Small intestine (tissue), 16 donors: ENCODE measurements around the gene STXBP5L. TPM values are rescaled to one million over a fixed set of nuclear protein-coding genes. Genes with fewer than 3 reads are reported as not detected.

Experiments
- DNase-seq, 2 donors: peaks; one replicate each; pipeline versions ENCODE4 v3.0.0 to v3.0.0-alpha.2; 2013
- FAIRE-seq: peaks from 2 replicates; lab custom pipeline; 2012; peaks lifted over from hg19 to GRCh38; lab: Jason Lieb, UNC
- H3K27ac ChIP-seq, 3 donors: one replicate each; pipeline ENCODE4 v1.5.1; 2013; ENCODE audit warnings: low read length in 2 of 3, mild to moderate bottlenecking in 2 of 3, control low read depth in 1 of 3, inconsistent platforms in 1 of 3, low read depth in 1 of 3, moderate library complexity in 1 of 3
- H3K27me3 ChIP-seq, 3 donors: one replicate each; pipeline ENCODE4 v1.6.1; 2013; ENCODE audit warnings: low read length in 3 of 3, inconsistent platforms in 1 of 3; ENCODE audit not compliant: control insufficient read depth in 3 of 3, insufficient read depth in 3 of 3
- H3K36me3 ChIP-seq, 3 donors: one replicate each; pipeline ENCODE4 v1.6.1; 2013; ENCODE audit warnings: low read length in 3 of 3, inconsistent platforms in 1 of 3, low read depth in 1 of 3, mild to moderate bottlenecking in 1 of 3, moderate library complexity in 1 of 3; ENCODE audit not compliant: control insufficient read depth in 3 of 3, insufficient read depth in 2 of 3
- H3K4me1 ChIP-seq, 3 donors: one replicate each; pipeline ENCODE4 v1.6.1; 2013; ENCODE audit warnings: low read length in 2 of 3, inconsistent platforms in 1 of 3, low read depth in 1 of 3, mild to moderate bottlenecking in 1 of 3, moderate library complexity in 1 of 3; ENCODE audit not compliant: control insufficient read depth in 3 of 3, insufficient read depth in 2 of 3
- H3K4me3 ChIP-seq, 3 donors: one replicate each; pipeline ENCODE4 v1.5.1; 2013; ENCODE audit warnings: low read length in 3 of 3, control low read depth in 1 of 3, inconsistent platforms in 1 of 3, low read depth in 1 of 3, mild to moderate bottlenecking in 1 of 3, moderate library complexity in 1 of 3
- H3K9me3 ChIP-seq, 2 donors: one replicate each; pipeline ENCODE4 v1.6.1; 2013; ENCODE audit warnings: low read depth in 1 of 2, low read length in 1 of 2; ENCODE audit not compliant: control insufficient read depth in 2 of 2, insufficient read depth in 1 of 2
- WGBS, 3 donors: extraction: QIAGEN DNeasy Blood & Tissue Kit; methylation state at CpG; one replicate each; pipeline ENCODE4 v1.1.7; 2013; 5-methylcytosine and 5-hydroxymethylcytosine counted together
- long read RNA-seq, 10 donors: transcript quantifications; one replicate each; lab custom pipeline, GENCODE V29; 2026
- polyA plus RNA-seq, 4 donors: library from polyadenylated mRNA; stranded (reverse) in 3 of 4; unstranded in 1 of 4; fragments of 200-250 nt in 3 of 4; fragments of 120-200 nt in 1 of 4; gene quantifications; one replicate each; pipeline versions ENCODE4 v1.2.1 to v1.2.3, GENCODE V29; 2013
- donor health status: healthy with polysubstance abuse.
- donor health status: control.
- donor health status: control.
- donor health status: Bipolar disorder and iron deficiency.
- donor health status: healthy.

STXBP5L gene
- polyA plus RNA-seq, result under 1 TPM in 2 of 4 donors, not detected in 2; 0.18 to 0.74 TPM
- long read RNA-seq, donor 1, result 0 reads
- long read RNA-seq, donor 2, result 0 reads
- long read RNA-seq, donor 3, result 0 reads
- long read RNA-seq, donor 4, result 0 reads
- long read RNA-seq, donor 5, result 0 reads
- long read RNA-seq, donor 6, result 0 reads
- long read RNA-seq, donor 7, result 0 reads
- long read RNA-seq, donor 8, result 0 reads
- long read RNA-seq, donor 9, result 0 reads
- long read RNA-seq, donor 10, result 0 reads

DNA sequence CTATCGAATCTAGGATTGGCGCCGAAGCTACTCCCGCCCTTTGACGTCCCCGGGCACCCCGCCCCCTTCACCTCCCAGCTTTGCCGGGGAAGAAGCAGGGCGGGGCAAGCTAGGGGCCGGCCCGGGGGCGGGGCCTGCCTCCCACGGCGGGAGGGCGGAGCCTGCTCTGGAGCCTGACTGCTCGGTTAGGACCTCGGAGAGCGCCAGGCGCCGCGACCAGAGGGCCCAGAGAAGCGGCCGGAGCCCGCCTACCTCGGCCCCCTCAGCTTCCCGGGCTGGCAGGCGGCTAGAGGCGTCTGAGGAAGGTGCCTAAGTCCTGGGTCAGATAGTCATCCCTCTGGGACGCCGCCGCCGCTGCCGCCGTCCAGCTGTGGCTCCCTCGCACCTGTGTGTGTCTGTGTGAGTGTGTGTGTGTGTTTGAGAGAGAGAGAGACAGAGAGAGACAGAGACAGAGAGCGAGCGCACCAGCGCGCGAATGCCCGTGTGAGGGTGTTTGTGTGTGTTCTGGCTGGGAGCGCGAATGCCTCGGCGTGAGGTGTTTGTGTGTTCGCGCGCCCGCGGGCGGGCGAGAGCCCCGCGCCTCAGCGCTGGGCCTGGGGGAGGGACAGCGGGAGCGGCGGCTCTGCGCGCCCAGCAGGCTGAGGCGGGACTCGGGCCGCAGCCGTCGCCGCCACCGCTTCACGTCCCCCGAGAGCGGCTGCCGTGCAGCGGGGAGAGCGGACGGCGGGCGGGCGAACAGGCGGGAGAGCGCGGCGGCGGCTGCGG, at the start of gene STXBP5L:
TSS of gene STXBP5L (plus strand) at position 176 of the 765 bp plus-strand sequence. CDS start 1,374 bp downstream, outside the sequence.
- FAIRE-seq (no peak), DNase-seq (peak; percentile 81 to 92)
- Histone ChIP-seq H3K27me3 (peaks cover 0 to 25% (median 9%) of the 10 kb centered on the region in 3 donors), H3K4me1 (no peaks in the 10 kb centered on the region), H3K4me3 (peak within 1 kb of the TSS; percentile 36 to 51 (median 46)), H3K36me3 (no peaks in the 10 kb centered on the region), H3K27ac (peak within 1 kb of the TSS in 1 of 3 donors; percentile 18), H3K9me3 (no peaks in the 10 kb centered on the region)
- WGBS, 3 donors, result 0 to 1% (median 1%) methylated on average over 62 to 83 of the region's 83 CpGs

DNA sequence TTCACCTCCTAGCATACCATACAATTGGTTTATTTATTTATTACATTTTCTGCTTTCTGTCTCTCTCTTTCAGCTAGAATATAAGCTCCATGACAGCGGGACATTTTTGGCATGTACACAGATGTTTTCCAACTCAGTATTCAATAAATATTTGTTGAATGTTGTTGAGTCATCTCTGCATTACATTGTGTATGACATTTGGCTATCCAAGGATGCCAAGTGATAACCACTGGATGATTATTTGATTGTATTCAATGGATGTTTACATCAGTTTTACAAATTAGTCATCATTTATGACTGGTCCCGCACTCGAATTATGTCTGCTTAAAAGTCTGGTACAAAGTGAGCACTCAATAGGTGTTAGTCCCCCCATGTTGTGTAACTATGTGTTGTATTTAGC, 49.5 kb upstream of the STXBP5L start:
- Histone ChIP-seq H3K4me1 (no peaks in the 10 kb centered on the region), H3K27me3 (no peaks in the 10 kb centered on the region), H3K9me3 (no peaks in the 10 kb centered on the region), H3K4me3 (no peak overlapping the region), H3K27ac (no peak overlapping the region), H3K36me3 (no peaks in the 10 kb centered on the region)
- no peak for DNase-seq
- WGBS, 3 donors, result 59 to 77% (median 60%) methylated on average over 3 of the region's 3 CpGs
- no peak for FAIRE-seq

DNA sequence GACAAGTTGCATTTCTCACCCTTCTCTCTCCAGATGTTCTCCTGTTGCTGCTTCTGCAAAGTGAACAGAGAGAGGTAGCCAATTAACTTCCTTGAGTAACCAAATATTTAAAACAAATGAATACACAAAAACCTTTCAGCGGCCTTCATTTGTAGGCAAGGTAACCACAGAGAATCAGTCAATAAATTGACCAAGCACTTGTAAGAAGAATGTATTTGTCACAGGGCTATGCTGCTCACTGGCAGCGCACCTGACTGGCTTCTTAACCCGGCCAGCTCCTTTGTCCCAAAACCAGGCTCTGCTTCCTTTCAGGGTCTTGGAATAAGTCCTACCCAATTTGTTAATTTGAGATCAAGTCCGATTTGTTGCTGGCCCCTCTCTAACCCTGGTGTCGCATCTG, 43.5 kb upstream of the STXBP5L start:
- no peak overlapping the region for H3K27ac ChIP-seq
- no peak for FAIRE-seq
- H3K27me3 ChIP-seq, result no peaks in the 10 kb centered on the region
- 35 to 66% (median 58%) methylated on average over 5 of the region's 5 CpGs for WGBS, 3 donors
- no peaks in the 10 kb centered on the region for H3K36me3 ChIP-seq
- no peak for DNase-seq
- H3K4me1 ChIP-seq, result no peaks in the 10 kb centered on the region
- no peaks in the 10 kb centered on the region for H3K9me3 ChIP-seq
- no peak overlapping the region for H3K4me3 ChIP-seq

DNA sequence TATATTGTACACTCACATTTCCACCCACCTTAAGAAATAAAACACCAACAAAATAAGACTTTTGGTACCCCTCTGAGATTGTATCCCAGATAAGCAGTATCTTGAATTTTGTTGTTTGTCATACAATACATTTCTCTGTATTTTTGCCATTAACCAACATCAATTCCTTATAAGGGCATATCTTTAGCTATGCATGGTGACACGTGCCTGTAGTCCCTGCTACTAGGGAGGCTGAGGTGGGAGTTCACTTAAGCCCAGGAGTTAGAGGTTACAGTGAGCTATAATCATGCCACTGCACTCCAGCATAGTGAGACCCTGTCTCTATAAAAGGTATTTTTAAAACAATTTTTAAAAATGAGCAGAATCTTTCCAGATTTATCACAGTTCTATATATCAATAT, 32.5 kb upstream of the STXBP5L start:
- Histone ChIP-seq H3K4me3 (no peak overlapping the region), H3K36me3 (no peaks in the 10 kb centered on the region), H3K9me3 (no peaks in the 10 kb centered on the region), H3K27me3 (no peaks in the 10 kb centered on the region), H3K4me1 (no peaks in the 10 kb centered on the region), H3K27ac (no peak overlapping the region)
- DNase-seq (no peak), FAIRE-seq (no peak)
- WGBS, 3 donors, result 50 to 70% (median 56%) methylated on average over 1 of the region's 1 CpG

DNA sequence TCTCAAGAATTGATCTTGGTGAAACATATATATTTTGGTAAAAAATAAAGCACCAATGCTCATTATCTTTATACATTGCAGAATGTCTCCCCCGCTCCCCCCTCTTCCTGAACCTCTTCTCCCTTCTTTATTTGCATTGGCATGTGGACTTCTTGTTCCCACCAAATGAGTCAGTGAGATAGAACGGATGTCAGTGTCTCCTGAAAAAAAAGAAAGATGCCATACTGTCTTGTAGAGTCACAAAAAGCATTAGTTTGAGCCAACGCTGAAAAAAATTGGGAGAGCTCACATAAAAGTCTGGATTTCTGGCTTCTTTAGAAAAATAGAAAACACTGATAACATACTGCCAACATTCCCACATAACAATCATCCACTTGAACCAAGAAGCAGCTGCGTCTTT, 32.0 kb upstream of the STXBP5L start:
- WGBS, 3 donors, result 59 to 62% (median 61%) methylated on average over 4 of the region's 4 CpGs
- FAIRE-seq (no peak), DNase-seq (no peak)
- no peak overlapping the region for H3K4me3 ChIP-seq
- H3K9me3 ChIP-seq, result no peaks in the 10 kb centered on the region
- no peak overlapping the region for H3K27ac ChIP-seq
- no peaks in the 10 kb centered on the region for H3K36me3 ChIP-seq
- H3K4me1 ChIP-seq, result no peaks in the 10 kb centered on the region
- no peaks in the 10 kb centered on the region for H3K27me3 ChIP-seq

DNA sequence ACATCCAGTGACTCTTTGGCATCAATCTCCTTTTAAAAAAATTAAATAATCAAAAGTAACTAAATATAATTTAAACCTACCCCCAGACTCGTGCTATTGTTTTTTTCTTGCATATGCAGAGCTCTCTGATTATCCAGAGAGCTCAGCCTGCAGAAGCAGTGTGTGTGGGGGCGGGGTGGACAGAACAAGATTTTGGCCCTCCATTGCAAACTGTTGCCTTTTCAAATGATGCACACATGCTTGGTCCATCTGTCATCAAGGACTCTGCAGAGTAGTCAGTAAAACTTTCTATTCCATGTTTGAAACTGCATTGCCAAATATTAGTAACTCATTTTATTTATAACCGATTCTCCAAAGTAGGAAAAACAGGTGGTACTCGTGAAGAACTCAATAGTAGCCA, 28.6 kb upstream of the STXBP5L start:
- Histone ChIP-seq H3K4me3 (no peak overlapping the region), H3K9me3 (no peaks in the 10 kb centered on the region), H3K36me3 (no peaks in the 10 kb centered on the region), H3K27me3 (no peaks in the 10 kb centered on the region), H3K4me1 (no peaks in the 10 kb centered on the region), H3K27ac (no peak overlapping the region)
- no peak for FAIRE-seq
- WGBS, 3 donors, result 38 to 64% (median 45%) methylated on average over 4 of the region's 4 CpGs
- no peak for DNase-seq

DNA sequence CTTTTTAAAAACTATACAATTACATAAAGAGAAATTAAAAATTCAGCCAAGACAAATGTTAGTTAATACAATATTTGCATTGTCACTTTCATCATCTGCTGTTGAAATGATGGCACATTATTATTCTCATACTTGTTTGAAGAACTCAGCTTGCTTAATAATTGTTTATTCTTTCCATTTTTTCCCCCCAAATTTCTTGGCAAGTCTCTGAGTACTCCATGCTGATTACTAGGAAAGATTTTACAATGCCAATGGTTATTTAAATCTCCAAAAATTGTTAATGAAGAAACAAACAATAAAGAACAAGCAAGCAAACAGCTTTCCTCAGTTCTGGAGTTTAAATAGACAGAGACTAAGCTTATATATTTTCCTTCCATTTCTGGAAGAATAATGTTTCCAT, 15.1 kb upstream of the STXBP5L start:
- Histone ChIP-seq H3K27me3 (no peaks in the 10 kb centered on the region), H3K9me3 (peaks cover 0 to 2% of the 10 kb centered on the region in 2 donors), H3K4me3 (no peak overlapping the region), H3K27ac (no peak overlapping the region), H3K4me1 (no peaks in the 10 kb centered on the region), H3K36me3 (no peaks in the 10 kb centered on the region)
- no peak for FAIRE-seq
- DNase-seq, result no peak

DNA sequence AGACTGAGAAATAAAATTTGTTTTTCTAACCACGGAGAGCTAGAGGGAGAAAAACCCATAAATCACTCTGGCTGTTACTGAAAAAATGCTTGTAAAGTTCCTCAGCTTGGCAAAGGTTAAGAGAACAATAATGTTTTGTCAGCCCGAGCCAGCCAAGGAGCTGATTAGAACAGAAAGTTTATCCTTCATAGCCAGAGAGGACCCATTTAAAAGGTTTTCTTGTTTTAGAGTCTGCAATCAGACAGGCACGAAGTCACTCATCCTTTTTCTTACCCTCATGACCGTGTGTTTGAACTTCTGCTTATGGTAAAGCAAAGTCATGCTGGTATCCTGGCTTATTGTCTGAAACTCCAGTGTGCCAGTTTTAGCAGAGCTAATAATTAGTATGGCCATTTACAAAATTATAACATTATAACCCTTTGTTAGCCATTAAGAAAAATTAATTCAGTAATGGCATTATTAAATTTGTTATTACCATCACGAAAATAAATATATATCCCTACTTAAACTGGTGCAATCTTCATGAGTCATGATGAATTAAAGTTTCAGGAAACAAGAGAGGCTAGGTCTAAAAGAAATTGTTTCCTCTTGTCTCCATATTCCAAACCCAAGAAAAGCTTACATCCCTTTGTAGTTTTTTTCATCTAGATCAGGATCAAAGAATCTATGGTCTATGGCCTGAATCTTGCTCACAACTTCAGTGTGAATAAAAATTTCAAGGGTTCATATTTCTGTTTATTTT, 13.5 kb upstream of the STXBP5L start:
- H3K9me3 ChIP-seq, result peaks cover 0 to 2% of the 10 kb centered on the region in 2 donors
- H3K27me3 ChIP-seq, result no peaks in the 10 kb centered on the region
- no peak overlapping the region for H3K4me3 ChIP-seq
- no peaks in the 10 kb centered on the region for H3K36me3 ChIP-seq
- DNase-seq (peak in 1 of 2 donors; percentile 3), FAIRE-seq (no peak)
- H3K27ac ChIP-seq, result no peak overlapping the region
- WGBS, 3 donors, result 11 to 12% (median 12%) methylated on average over 5 of the region's 5 CpGs
- H3K4me1 ChIP-seq, result no peaks in the 10 kb centered on the region
